Measurements from ENCODE around the gene INSIG2. TPM values are rescaled to one million over a fixed set of nuclear protein-coding genes. Genes with fewer than 3 reads are reported as not detected.

INSIG2 gene
- total RNA-seq, 1 experiment from 2014 or later = 8.7 TPM

DNA sequence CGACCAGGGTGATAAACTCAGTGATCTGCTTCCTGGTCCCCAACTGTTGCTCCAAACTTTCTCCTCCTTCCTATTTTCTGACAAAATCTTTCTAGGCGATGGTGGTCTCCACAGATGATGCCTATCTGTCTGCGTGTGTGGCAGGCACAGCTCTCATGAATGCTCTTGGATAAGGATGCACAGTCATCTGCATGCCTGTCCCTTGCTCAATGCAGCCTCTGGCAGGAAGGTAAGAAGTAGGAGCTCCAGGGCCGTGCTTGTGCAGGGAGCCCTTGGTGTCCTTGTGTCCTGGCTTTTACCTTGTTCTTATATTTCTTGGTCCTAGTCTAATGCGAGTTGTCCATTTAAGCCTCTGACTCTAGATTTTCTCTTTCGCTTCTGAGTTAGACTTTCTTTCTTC is 57.5 kb downstream of the INSIG2 start:
- Histone ChIP-seq H4K20me1 (ENCODE audit: control insufficient read depth, insufficient read depth, insufficient read length) (no peaks in the 10 kb centered on the region), H3K79me1 (ENCODE audit: insufficient read depth, low read depth, low read length, poor library complexity, severe bottlenecking) (no peaks in the 10 kb centered on the region), H3K23ac (ENCODE audit: insufficient read length, low read depth, low read length) (no peak overlapping the region), H2AFZ (ENCODE audit: low read length) (no peak overlapping the region), H2BK120ac (ENCODE audit: low read depth, low read length, poor library complexity, severe bottlenecking) (no peak overlapping the region), H3K9ac (ENCODE audit: extremely low read depth, insufficient read length, low read length) (no peak overlapping the region), H3K27me3 (ENCODE audit: insufficient read depth, low read length) (no peaks in the 10 kb centered on the region), H3K79me2 (ENCODE audit: insufficient read depth, low read length) (no peaks in the 10 kb centered on the region), H2BK5ac (ENCODE audit: insufficient read length, low read length) (no peak overlapping the region), H4K5ac (ENCODE audit: insufficient read length, low read depth, low read length) (no peak overlapping the region), H3K27ac (ENCODE audit: insufficient read length, low read depth, low read length) (no peak overlapping the region), H2BK20ac (ENCODE audit: low read depth, low read length, poor library complexity, severe bottlenecking) (no peak overlapping the region), H3K56ac (ENCODE audit: insufficient read length, low read depth, low read length) (no peak overlapping the region), H4K8ac (replicated peaks; ENCODE audit: insufficient read length, low read depth, low read length) (no peak overlapping the region), H4K91ac (ENCODE audit: insufficient read length, low read depth, low read length) (no peak overlapping the region), H3K14ac (ENCODE audit: insufficient read depth, low read length) (no peak overlapping the region), H3K9me3 (ENCODE audit: control insufficient read depth, low read depth, low read length) (no peaks in the 10 kb centered on the region), H3K18ac (ENCODE audit: insufficient read length, low read depth, low read length) (no peak overlapping the region), H3K23me2 (ENCODE audit: insufficient read length, low read depth, low read length, poor library complexity, severe bottlenecking) (no peaks in the 10 kb centered on the region), H3K4me2 (ENCODE audit: insufficient read depth, insufficient read length, low read length) (no peak overlapping the region), H3T11ph (ENCODE audit: low read length) (no peak overlapping the region), H2AK5ac (ENCODE audit: insufficient read length, low read length) (no peak overlapping the region), H3K4me1 (ENCODE audit: insufficient read depth, low read length) (no peaks in the 10 kb centered on the region), H2BK15ac (ENCODE audit: low read depth, low read length) (no peak overlapping the region), H2BK12ac (ENCODE audit: insufficient read length, low read depth, low read length) (no peak overlapping the region), H3K4ac (ENCODE audit: low read depth, low read length) (no peak overlapping the region)
- no peak overlapping the region; a peak in 1 of 7 replicates for H3K27ac Mint-ChIP-seq
- DNase-seq = no peak
- WGBS (ENCODE audit: extremely low coverage, insufficient read length, low lambda C conversion rate) = no CpG with 5 or more reads among the region's 6 CpGs
- H3K27me3 Mint-ChIP-seq (ENCODE audit: low read depth) = peaks cover 9% of the 10 kb centered on the region
- TF ChIP-seq CTCF (conservative IDR thresholded peaks at IDR 0.05) = no peak
- peaks cover 4 to 6% (median 5%) of the 10 kb centered on the region in 3 experiments; a peak in 4 of 7 replicates for H3K36me3 Mint-ChIP-seq (ENCODE audit: insufficient read depth in 1 of 3, low read depth in 3 of 3)
- peaks cover 0 to 5% of the 10 kb centered on the region in 2 experiments; a peak in 1 of 4 replicates for H3K4me1 Mint-ChIP-seq
- peaks cover 2 to 9% of the 10 kb centered on the region in 2 experiments; a peak in 2 of 5 replicates for H3K9me3 Mint-ChIP-seq
- H3K4me3 Mint-ChIP-seq = no peak overlapping the region

All from H9 (cell line).